Endodermal cell (in vitro differentiated cells): Measurements from ENCODE around the gene ZSWIM4. TPM values are rescaled to one million over a fixed set of nuclear protein-coding genes. Genes with fewer than 3 reads are reported as not detected.
"Not testable (repeated sequence)": the region's sequence is repeated elsewhere in the genome, so short reads cannot be mapped to it uniquely, and the experiment has no call there.

Source experiments
- DNase-seq: peaks from one replicate; pipeline ENCODE4 v3.0.0-alpha.2; 2017
- H3K27ac ChIP-seq: 2 replicates; pipeline ENCODE4 v1.5.1; 2013; ENCODE audit warnings: mild to moderate bottlenecking, low read depth, low read length, moderate library complexity
- H3K27me3 ChIP-seq: 2 replicates; pipeline ENCODE4 v1.6.1; 2013; ENCODE audit warnings: mild to moderate bottlenecking, low read length, moderate library complexity; ENCODE audit not compliant: insufficient read depth, control insufficient read depth, poor library complexity, severe bottlenecking
- H3K36me3 ChIP-seq: 2 replicates; pipeline ENCODE4 v1.7.0; 2013; ENCODE audit warnings: mild to moderate bottlenecking, low read length, moderate library complexity; ENCODE audit not compliant: control insufficient read depth, insufficient read depth
- H3K4me1 ChIP-seq: one replicate; pipeline ENCODE4 v1.7.0; 2013; ENCODE audit warnings: low read length; ENCODE audit not compliant: control insufficient read depth, insufficient read depth
- H3K4me3 ChIP-seq: 2 replicates; pipeline ENCODE4 v1.5.1; 2013; ENCODE audit warnings: mild to moderate bottlenecking, low read length, moderate library complexity
- H3K9ac ChIP-seq: 2 replicates; pipeline ENCODE4 v1.6.1; 2013; ENCODE audit warnings: mild to moderate bottlenecking, low read length, moderate library complexity; ENCODE audit not compliant: poor library complexity, severe bottlenecking; ENCODE audit errors: extremely low read depth
- H3K9me3 ChIP-seq: 2 replicates; pipeline ENCODE4 v1.6.1; 2013; ENCODE audit warnings: mild to moderate bottlenecking, low read length, moderate library complexity; ENCODE audit not compliant: control insufficient read depth
- H3K27ac Mint-ChIP-seq: 2 replicates; pipeline ENCODE4 v1.8.0; 2020; ENCODE audit warnings: mixed read lengths
- H3K27me3 Mint-ChIP-seq: 2 replicates; pipeline ENCODE4 v1.8.0; 2021; ENCODE audit warnings: mild to moderate bottlenecking, mixed read lengths; ENCODE audit not compliant: insufficient read depth
- H3K36me3 Mint-ChIP-seq: 2 replicates; pipeline ENCODE4 v1.8.0; 2020; ENCODE audit warnings: low read depth, mixed read lengths
- H3K4me1 Mint-ChIP-seq: 2 replicates; pipeline ENCODE4 v1.8.0; 2020; ENCODE audit warnings: mixed read lengths
- H3K4me3 Mint-ChIP-seq: 2 replicates; pipeline ENCODE4 v1.8.0; 2020; ENCODE audit warnings: mild to moderate bottlenecking, moderate library complexity, mixed read lengths
- H3K9me3 Mint-ChIP-seq: 2 replicates; pipeline ENCODE4 v1.8.0; 2020; ENCODE audit warnings: mild to moderate bottlenecking, mixed read lengths
- CTCF ChIP-seq: fragments of 200-600 bp; sonication (generic); conservative IDR thresholded peaks from 2 replicates; pipeline ENCODE4 v1.5.0; 2021; ENCODE audit warnings: antibody characterized with exemption, mild to moderate bottlenecking
- WGBS, 2 experiments: methylation state at CpG; one replicate each; pipeline versions ENCODE4 v1.1.5 to v1.1.7; 2013; ENCODE audit warnings: missing lambda C conversion rate in 2 of 2, mixed read lengths in 1 of 2; ENCODE audit not compliant: insufficient coverage in 1 of 2, insufficient read length in 1 of 2; 5-methylcytosine and 5-hydroxymethylcytosine counted together
- total RNA-seq, 2 donors: library from RNA; stranded (reverse); fragmentation: NEBNext Ultra II Directional in 1 of 2; extraction: Animal tissue kit (Norgen Biotek cat#: 25700) in 1 of 2; gene quantifications; 2 replicates in 1 of 2; 3 replicates in 1 of 2; pipeline ENCODE4 v1.2.1, GENCODE V29; 2021

ZSWIM4 gene
- total RNA-seq, 2 donors from 2014 or later = 30.0 to 41.9 TPM

DNA sequence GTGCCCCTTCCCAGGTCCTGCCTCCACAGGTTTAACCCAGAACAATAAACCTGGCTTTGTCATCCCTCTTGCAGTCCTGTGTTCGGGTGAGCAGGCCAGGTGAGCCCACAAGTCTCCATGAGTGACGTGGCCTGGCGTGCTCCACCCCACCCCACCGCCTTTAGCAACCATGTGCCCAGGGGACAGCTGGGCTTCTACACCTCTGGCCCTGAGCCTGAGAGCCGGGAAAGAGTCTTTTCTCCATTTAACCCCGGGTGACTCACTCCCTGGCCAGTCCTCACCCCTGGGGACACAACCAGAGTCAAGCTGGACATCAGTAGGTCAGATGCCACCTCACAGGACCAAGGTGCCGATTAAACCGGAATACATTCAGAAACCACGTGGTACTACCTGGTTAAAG lies 16.8 kb upstream of the ZSWIM4 start:
- Histone ChIP-seq H3K4me1 (no peaks in the 10 kb centered on the region), H3K36me3 (peaks cover 32% of the 10 kb centered on the region), H3K9me3 (peaks cover 6% of the 10 kb centered on the region), H3K27me3 (no peaks in the 10 kb centered on the region), H3K27ac (no peak overlapping the region), H3K4me3 (no peak overlapping the region), H3K9ac (no peak overlapping the region)
- DNase-seq = no peak
- no peak for TF ChIP-seq CTCF
- Mint-ChIP-seq H3K4me1 (peaks cover 15% of the 10 kb centered on the region), H3K27me3 (no peaks in the 10 kb centered on the region), H3K9me3 (no peaks in the 10 kb centered on the region), H3K27ac (no peak overlapping the region), H3K36me3 (peaks cover 34% of the 10 kb centered on the region), H3K4me3 (no peak overlapping the region)
- 96 to 100% methylated on average over 6 to 9 of the region's 9 CpGs for WGBS, 2 experiments

DNA sequence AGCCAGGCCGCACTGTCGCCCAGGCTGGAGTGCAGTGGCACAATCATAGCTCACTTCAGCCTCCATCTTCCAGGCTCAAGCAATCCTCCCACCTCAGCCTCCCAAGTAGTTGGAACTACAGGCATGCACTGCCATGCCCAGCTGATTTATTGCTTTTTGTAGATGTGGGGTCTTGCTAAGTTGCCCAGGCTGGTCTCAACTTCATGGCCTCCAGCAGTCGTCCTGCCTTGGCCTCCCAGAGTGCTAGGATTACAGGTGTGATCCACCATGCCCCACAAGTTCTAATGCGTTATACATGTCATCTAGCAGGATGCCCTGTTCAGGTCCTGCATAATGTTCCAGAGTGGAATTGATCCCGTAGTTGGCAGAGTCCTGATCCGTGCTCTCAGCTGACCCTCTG lies 16.4 kb upstream of the ZSWIM4 start:
- no peaks in the 10 kb centered on the region for H3K27me3 ChIP-seq
- H3K4me3 Mint-ChIP-seq = no peak overlapping the region
- peaks cover 19% of the 10 kb centered on the region for H3K4me1 Mint-ChIP-seq
- peaks cover 32% of the 10 kb centered on the region for H3K36me3 ChIP-seq
- H3K4me1 ChIP-seq = no peaks in the 10 kb centered on the region
- DNase-seq = no peak
- H3K4me3 ChIP-seq = no peak overlapping the region
- H3K27ac Mint-ChIP-seq = no peak overlapping the region
- peaks cover 6% of the 10 kb centered on the region for H3K9me3 ChIP-seq
- peaks cover 34% of the 10 kb centered on the region for H3K36me3 Mint-ChIP-seq
- no peak overlapping the region for H3K9ac ChIP-seq
- H3K9me3 Mint-ChIP-seq = no peaks in the 10 kb centered on the region
- no peak for TF ChIP-seq CTCF
- no peak overlapping the region for H3K27ac ChIP-seq
- 93 to 94% methylated on average over 6 of the region's 6 CpGs for WGBS, 2 experiments
- no peaks in the 10 kb centered on the region for H3K27me3 Mint-ChIP-seq

DNA sequence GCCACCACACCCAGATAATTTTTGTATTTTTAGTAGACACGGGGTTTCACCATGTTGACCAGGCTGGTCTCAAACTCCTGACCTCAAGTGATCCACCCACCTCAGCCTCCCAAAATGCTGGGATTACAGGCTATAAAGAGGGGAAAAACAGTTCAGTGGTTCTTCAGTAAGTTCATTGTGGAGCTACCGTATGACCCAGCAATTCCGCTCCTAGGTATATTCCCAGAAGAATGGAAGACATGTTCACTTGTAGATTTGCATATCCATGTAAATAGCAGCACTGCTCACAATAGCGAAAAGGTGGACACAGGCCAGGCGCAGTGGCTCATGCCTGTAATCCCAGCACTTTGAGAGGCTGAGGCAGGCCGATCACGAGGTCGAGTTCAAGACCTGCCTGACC lies 15.4 kb upstream of the ZSWIM4 start:
- not testable (repeated sequence) for H3K27ac ChIP-seq, H3K27ac Mint-ChIP-seq, H3K9me3 ChIP-seq, H3K27me3 Mint-ChIP-seq, H3K9me3 Mint-ChIP-seq, DNase-seq, H3K4me1 ChIP-seq, H3K27me3 ChIP-seq, H3K9ac ChIP-seq, H3K4me3 Mint-ChIP-seq, H3K4me3 ChIP-seq
- peaks cover 32% of the 10 kb centered on the region for H3K36me3 ChIP-seq
- peaks cover 34% of the 10 kb centered on the region for H3K36me3 Mint-ChIP-seq
- H3K4me1 Mint-ChIP-seq = peaks cover 16% of the 10 kb centered on the region
- WGBS, 2 experiments = 90 to 91% methylated on average over 8 of the region's 8 CpGs

- Mint-ChIP-seq H3K4me1 (peaks cover 18% of the 10 kb centered on the region), H3K4me3 (no peak overlapping the region), H3K9me3 (no peaks in the 10 kb centered on the region), H3K27me3 (peaks cover 2% of the 10 kb centered on the region), H3K27ac (no peak overlapping the region), H3K36me3 (peaks cover 29% of the 10 kb centered on the region)
- H3K9me3 ChIP-seq = peaks cover 6% of the 10 kb centered on the region
- DNase-seq = peak; percentile 87
- H3K36me3 ChIP-seq = peaks cover 23% of the 10 kb centered on the region
- TF ChIP-seq CTCF = no peak
- no peak overlapping the region for H3K9ac ChIP-seq
- H3K27ac ChIP-seq = no peak overlapping the region
- H3K27me3 ChIP-seq = no peaks in the 10 kb centered on the region
- no peak overlapping the region for H3K4me3 ChIP-seq
- 33% methylated on average over 1 to 5 of the region's 5 CpGs for WGBS, 2 experiments
- no peaks in the 10 kb centered on the region for H3K4me1 ChIP-seq
Measured at GRCh38 chr19:13781547-13781946, 13.7 kb upstream of the ZSWIM4 start.
